NCI-H774 (cell line): Measurements from ENCODE around the gene GALNT2.

Source experiments
- DNase-seq: peaks from one replicate; lab custom pipeline; 2025; lab: John Stamatoyannopoulos, UW

The GALNT2 gene

GRCh38 chr1:230301822-230302221 lies 234.8 kb downstream of the GALNT2 start:
- DNase-seq = no peak

GRCh38 chr1:230303069-230303468 lies 236.0 kb downstream of the GALNT2 start:
- DNase-seq = no peak

GRCh38 chr1:230303822-230304221 lies 236.8 kb downstream of the GALNT2 start:
- no peak for DNase-seq

GRCh38 chr1:230306169-230306568 lies 239.1 kb downstream of the GALNT2 start:
- DNase-seq = no peak

GRCh38 chr1:230307213-230307612 lies 240.2 kb downstream of the GALNT2 start:
- DNase-seq = no peak

- no peak for DNase-seq
Observed at GRCh38 chr1:230308039-230308438, 241.0 kb downstream of the GALNT2 start.

GRCh38 chr1:230308821-230309220 lies 241.8 kb downstream of the GALNT2 start:
- DNase-seq = no peak

- no peak for DNase-seq
Observed at GRCh38 chr1:230309646-230310177, 242.7 kb downstream of the GALNT2 start.

- DNase-seq = peak; percentile 70
Observed at GRCh38 chr1:230310381-230311163, 243.5 kb downstream of the GALNT2 start.

- no peak for DNase-seq
Observed at GRCh38 chr1:230312676-230313075, 245.6 kb downstream of the GALNT2 start.

GRCh38 chr1:230313453-230314141 lies 246.6 kb downstream of the GALNT2 start:
- DNase-seq = no peak

GRCh38 chr1:230314142-230314470 lies 247.1 kb downstream of the GALNT2 start:
- no peak for DNase-seq

- DNase-seq = no peak
Observed at GRCh38 chr1:230315099-230315498, 248.1 kb downstream of the GALNT2 start.

GRCh38 chr1:230316864-230317745 lies 250.1 kb downstream of the GALNT2 start:
- no peak for DNase-seq

GRCh38 chr1:230317823-230318819 lies 251.1 kb downstream of the GALNT2 start:
- no peak for DNase-seq

- DNase-seq = no peak
Observed at GRCh38 chr1:230319014-230319747, 252.1 kb downstream of the GALNT2 start.

GRCh38 chr1:230320804-230321203 lies 253.8 kb downstream of the GALNT2 start:
- no peak for DNase-seq

- DNase-seq = no peak
Observed at GRCh38 chr1:230321341-230321740, 254.3 kb downstream of the GALNT2 start.

- no peak for DNase-seq
Observed at GRCh38 chr1:230321741-230322420, 254.8 kb downstream of the GALNT2 start.

GRCh38 chr1:230322421-230322756 lies 255.4 kb downstream of the GALNT2 start:
- DNase-seq = no peak
